Fibroblast of skin of scalp (primary cell): ENCODE results near the gene GSTCD.
"Not testable (repeated sequence)": the region's sequence is repeated elsewhere in the genome, so short reads cannot be mapped to it uniquely, and the experiment has no call there.

ENCODE experiments used
- DNase-seq: peaks from one replicate; pipeline ENCODE4 v3.0.0-alpha.2; 2013

Gene GSTCD

DNA sequence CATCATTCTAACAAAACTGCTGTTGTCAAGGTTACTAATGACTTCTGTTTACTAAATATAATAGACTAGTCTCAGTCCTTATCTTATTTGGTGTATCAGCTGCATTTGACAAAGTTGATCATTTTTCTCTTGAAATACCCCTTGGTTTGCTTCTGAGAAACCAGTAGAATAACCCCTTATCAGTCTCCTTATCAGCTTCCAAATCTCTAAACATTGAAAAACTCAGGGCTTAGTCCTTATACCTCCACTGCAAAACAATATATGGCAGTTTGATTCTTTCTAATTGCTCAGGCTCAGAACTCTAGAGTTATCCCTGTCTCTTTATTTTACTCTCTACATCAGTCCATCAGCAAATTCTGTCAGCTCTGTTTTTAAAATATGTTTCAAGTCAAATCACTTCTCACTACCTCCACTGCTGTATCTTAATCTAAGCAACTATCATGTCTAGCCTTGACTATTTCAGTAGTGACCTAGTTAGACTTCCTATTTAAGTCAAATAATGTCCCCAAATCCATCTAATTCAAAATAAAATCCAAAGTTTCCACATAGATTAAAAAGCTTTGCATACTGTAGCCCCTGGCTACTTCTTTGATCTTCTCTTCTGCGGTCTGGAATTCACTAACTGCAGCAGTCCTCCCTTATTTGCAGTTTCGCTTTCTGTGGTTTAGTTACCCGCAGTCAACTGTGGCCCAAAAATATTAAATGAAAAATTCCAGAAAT, 99.6 kb downstream of the GSTCD start:
- no peak for DNase-seq

DNA sequence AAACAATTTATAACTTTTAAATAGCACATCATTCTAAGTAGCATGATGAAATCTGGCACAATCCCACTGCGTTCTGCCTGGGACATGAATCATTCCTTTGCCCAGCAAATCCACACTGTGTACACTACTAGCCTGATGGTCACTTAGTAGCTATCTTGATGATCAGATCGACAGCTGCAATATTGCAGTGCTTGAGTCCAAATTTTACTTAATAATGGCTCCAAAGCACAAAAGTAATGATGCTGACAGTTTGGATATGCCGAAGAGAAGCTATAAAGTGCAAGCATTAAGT, 100.1 kb downstream of the GSTCD start:
- DNase-seq, result peak; percentile 92

DNA sequence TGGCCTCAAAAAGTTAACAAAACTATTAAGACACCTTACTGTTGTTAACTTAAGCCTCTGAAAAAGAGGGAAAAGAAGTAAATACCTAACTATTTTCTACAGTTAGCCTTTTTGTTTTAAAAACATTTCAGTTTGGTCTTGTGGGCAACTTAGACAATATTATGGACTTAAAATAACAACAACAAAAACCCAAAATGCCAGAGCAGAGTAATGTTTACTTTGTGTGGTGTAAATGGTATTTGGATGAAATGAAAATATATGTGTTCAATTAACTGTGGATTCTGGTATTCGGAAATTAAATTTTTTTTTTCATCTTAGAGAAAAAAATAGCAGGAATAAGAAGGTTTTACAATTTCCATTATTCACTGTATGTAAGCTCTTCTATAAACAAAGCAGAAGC, 107.1 kb downstream of the GSTCD start:
- DNase-seq, result peak; percentile 52

DNA sequence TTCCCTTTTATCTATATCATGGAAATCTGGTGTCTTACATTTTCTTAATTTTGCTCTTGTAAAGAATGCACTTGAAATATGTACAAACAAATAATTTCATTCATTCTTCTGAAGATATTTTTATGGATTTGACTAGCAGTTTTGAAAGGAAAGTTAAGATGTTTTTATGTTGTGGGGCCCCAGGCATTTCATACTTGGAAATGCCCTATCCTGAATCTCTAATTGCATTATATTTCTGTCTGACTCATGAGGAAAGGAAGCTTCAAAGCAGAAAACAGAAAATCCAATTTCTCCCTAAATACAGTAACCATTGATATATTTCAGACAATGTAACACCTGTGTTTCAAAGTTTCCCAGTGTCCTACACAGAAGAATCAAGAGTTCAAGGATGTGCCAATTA, 113.5 kb downstream of the GSTCD start:
- no peak for DNase-seq

DNA sequence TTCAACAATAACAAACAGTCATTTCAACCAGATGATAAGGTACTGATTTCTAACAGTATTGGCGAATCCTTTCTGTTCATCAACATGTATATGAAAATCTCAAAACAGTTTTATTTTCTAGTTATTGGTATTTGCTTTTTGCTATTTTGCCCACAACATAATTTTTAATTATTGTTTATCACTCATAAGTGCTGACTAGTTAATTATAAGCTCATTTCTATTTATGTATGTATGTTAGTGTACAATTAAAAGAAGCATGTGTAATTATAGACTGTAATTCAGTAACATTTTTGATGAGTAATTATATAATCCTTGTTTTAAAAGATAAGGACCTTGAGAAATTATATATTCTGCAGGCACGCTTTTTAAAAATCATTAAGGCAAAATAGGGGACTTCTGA, 119.5 kb downstream of the GSTCD start:
- no peak for DNase-seq

DNA sequence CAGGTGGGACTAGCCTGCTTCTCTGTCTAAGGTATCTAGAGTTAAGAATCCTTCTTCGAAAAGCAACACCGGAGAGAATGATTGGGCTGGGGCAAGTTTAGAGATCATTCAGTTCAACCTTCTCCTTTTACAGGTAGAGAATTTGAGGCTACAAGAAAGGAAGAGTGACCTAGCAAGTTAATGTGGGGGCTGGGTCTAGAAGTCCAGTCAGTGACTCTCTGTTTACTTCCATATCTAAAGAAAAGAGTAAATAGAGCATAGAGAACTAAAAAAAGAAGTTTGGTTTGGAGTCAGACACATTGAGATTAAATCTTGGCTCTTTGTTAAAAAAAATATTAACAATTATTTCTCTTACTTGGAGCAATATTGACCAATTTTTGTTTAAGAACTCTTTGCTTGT, 122.6 kb downstream of the GSTCD start:
- no peak for DNase-seq

DNA sequence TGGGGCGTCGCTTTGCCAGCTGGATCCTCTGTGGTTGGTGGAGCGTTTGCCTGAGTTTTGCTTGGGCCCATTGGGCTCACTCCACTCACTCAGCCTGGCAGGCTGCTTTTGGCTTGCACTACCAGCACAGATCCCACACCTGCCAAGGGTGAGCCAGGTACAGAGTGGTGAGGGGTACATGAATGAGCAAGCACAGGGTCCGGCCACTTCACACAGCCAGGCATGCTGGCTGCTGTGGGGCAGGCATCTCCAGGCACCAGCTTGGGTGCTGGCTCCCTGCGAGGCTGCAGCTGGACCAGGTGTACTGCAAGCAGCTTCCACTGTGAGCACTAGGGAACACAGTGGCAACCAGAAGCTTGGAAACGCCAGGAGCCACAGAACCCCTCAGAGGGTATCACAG, 126.6 kb downstream of the GSTCD start:
- DNase-seq, result no peak

DNA sequence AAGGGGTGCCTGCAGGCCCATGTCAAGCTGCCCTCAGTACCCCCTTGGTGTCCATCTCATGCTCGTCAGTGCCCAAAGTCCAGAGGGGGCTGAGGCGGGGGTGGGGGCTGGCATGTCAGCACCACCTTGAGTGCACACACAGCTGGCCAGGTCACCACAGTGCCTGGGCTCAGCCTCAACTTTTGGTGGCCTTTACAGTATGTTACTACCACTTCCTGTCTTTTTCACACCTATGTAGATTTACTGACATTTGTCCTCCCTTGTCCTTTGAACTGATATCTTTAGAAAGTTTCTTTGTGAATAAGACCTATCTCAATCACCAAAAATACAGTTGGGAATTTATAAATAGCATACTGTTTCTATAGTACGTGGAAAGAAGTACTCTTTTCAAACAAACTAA, 128.0 kb downstream of the GSTCD start:
- DNase-seq, result no peak

DNA sequence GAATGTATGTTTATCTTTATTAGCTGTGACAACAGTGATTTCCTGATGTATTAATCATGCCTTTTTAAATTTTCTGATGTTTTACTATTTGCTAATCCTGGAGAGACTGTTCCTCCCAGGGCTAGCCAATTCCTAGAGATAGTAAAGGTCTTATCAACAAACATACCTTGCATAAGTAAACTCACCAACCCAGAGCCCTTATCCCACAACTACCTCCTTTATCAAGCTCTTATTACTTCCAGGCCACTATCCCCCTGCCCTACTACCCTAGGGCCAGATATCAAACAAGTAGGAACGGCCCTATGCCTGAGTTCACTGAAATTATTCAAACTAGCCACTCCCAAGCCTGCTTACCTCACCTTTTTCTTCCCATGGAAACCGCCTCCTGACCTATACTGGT, 128.5 kb downstream of the GSTCD start:
- no peak for DNase-seq

DNA sequence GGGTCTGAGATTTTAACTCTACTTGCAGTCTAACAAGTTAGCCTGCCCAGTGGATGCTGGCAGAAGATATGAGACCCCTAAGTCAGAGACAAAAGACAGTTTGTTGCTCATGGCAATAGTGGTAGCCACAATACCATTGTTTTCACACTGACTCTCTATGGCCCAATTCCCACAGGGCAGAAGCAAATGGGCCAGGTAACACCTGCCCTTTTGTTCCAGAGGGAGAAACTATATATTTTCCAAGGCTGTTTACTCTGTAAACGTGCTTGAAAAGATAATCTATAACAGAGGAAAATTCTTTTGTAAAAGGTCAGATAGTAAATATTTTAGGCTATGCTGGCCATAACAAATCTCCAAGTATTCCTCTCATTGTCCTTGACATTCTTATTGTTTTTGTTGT, 129.5 kb downstream of the GSTCD start:
- no peak for DNase-seq

DNA sequence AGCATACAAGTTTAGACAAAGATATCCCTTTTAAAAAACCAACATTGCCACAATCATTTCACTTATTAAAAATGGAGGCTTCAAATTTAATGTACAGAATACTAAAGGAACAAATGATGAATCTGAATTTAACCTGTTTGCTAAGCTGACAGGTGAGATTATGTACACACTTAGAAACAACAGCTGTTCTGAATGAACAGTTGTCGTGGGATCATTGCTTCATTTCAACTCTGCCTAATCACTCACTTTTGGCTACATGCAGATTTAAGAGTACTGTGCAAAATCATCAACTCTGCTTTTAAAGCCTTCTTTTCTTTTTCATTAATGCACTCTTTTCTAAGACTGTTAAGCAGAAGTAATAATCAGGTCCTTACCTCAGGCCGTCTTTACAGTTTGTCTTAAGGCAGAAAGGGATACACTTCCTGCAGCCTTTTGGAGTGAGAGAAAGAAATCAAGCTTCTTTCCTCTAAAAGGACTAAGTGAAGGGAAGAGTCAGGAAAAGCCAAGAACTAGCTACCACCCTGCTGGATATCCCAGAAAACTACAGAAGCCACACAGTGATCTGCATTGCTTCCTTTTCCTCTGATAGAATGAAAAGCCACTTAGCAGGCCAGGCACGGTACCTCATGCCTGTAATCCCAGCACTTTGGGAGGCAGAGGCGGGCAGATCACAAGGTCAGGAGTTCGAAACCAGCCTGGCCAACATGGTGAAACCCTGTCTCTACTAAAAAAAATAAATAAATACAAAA, 132.0 kb downstream of the GSTCD start:
- DNase-seq, result no peak

DNA sequence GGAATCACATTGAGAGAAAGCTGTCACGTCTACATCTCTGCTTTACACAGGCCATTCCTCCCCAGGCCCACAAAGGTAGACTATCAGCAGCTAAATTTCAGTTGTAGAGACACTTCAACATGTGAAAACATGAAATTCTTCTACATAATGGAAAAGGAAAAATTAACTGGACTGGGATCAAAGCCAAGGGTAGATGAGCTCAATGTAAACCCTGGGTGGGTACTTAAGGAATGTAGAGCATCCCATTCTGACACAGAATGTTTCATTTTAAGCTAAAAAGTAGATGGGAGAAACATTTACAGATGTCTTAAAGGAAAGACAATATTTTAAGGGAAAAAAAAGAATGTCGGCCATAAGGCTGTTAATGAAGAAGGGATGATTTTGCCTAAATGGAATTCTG, 135.4 kb downstream of the GSTCD start:
- peak; percentile 72 for DNase-seq

DNA sequence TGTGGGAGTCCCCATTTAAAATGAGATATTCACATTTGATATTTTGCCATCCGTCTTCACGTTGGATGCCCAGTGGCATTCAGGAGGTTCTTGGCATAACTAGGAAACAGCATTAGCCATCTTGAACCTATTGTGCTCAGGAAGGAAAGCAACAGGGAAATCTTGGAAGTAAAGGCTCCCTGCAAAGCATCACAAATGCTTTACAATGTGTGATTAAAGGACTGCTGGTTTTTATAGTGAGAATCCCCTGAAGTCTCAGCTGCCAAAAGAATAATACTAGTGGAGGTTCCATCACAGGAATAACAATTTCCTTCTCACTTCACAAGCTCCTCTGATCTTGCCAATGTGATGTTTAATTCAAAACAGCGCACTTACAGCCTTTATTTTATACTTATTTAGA, 137.0 kb downstream of the GSTCD start:
- DNase-seq, result no peak

DNA sequence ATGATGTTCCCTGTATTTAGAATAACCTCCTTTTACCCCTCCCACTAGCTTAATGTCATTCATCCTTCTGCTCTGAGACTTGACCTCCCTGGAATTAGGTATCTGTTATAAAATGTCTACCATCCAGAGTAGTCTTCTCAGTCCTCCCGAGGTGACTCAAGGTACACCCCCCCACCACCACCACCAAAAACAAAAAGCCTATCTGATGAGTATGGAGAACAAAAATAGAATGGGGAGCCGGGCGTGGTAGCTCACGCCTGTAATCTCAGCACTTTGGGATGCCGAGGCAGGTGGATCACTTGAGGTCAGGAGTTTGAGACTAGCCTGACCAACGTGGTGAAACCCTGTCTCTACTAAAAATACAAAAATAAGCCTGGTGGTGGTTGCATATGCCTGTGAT, 139.8 kb downstream of the GSTCD start:
- DNase-seq, result not testable (repeated sequence)

DNA sequence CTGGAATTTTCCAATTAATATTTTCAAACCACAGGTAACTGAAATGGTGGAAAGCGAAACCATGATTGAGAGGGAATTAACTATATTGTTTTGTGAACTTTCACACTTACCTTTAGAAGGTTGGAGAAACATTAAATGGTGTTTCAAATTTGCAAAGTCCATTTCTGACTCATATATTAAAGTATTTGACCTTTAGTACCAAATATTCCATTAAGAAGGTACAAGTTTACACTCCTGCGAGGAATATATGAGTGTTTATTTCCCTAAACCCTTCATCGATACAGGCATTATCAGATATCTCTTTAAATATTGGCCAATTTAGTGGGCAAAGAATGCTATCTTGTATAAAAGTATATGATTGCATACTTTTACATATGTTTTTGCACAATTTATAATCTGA, 142.6 kb downstream of the GSTCD start:
- no peak for DNase-seq

DNA sequence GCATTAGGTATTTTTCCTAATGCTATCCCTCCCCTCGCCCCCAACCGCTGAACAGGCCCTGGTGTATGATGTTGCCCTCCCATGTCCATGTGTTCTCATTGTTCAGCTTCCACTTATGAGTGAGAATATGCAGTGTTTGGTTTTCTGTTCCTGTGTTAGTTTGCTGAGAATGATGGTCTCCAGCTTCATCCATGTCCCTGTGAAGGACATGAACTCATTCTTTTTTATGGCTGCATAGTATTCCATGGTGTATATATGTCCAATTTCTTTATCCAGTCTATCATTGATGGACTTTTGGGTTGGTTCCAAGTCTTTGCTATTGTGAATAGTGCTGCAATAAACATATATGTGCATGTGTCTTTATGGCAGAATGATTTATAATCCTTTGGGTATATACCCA, 143.6 kb downstream of the GSTCD start:
- not testable (repeated sequence) for DNase-seq

DNA sequence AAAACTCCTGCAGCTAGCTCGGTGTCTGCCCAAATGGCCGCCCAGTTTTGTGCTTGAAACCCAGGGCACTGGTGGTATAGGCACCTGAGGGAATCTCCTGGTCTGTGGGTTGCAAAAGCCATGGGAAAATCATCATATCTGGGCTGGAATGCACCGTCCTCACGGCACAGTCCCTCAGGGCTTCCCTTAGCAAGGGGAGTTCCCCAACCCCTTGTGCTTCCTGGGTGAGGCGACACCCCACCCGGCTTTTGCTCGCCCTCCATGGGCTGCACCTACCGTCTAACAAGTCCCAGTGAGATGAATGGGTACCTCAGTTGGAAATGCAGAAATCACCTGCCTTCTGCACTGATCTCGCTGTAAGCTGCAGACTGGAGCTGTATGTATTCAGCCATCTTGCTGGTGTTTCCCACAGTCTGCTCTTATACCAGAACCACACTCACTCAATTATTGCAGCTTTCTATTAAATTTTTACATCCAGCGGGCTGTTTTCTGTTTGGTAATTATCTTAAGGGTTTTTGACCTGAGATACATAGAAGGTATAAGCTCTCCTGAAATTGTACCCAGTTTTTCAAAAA, 150.0 kb downstream of the GSTCD start:
- DNase-seq, result no peak

DNA sequence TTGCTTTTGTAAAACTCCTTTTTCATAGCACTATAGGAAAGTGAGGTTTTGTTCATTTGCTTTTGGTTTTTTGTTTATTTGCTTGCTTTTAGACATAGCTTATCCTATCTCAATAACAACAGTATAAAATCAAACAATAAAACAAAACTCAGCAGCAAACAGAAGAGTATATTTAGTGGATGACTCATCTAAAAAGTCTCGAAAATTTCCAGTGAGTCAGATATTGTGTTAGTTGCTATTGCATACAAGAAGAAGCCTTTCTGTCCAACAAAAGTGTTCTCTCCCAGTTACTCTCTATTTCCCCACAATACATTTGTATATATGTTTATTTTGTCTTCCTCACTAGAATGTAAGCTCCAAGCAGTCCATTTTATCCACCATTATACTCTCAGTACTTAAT, 150.6 kb downstream of the GSTCD start:
- peak; percentile 63 for DNase-seq

DNA sequence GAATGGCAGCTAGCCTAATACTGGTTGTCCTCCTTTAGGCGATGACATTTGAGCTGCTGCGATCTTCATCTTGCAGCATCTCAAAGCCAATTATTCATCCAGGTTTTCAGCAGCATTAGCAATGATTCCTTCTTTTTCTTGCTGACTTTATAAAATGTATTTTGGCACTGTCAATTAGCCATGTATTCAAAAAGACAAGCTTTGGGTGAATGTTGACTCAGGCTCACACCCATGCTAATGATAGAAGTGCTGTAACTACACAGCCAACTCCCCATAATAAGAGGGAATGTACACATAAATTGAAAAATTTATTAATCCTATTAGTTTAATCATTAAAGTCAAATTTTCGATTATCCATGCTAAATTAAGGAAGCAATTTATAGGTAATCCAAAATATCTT, 162.4 kb downstream of the GSTCD start:
- DNase-seq, result no peak

DNA sequence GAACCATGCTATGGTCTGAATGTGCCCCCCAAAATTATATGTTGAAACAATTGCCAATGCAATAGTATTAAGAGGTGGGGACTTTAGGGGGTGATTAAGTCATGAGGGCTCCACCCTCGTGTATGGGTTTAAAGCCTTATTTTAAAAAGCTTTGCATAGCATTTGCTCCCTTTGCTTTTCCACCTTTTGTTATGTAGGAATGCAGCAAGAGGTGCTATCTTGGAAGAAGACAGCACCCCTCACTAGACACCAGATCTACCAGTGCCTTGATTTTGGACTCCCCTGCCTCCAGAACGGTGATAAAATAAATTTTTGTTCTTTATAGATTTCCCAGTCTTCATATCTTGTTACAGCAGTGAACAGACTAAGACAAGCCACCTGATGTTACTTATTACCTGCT, 163.4 kb downstream of the GSTCD start:
- DNase-seq, result no peak

DNA sequence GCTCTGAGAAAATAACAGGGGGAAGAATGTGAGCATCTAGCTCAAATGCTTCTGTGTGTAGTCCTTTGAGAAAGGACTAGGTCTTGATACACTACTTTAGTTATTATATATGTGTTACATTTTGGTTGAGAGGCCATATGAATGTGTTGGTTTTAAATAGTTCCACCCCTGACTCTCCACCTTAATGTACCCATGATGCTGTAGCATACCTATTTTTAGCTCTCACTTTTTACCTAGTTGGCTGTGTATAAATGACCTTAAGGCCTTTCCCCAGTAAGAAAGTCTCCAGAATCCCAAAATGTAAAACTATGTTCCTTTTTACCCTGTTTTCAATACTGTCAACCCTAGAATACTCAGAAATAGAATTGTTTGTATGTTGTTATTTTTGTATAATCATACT, 166.6 kb downstream of the GSTCD start:
- no peak for DNase-seq

DNA sequence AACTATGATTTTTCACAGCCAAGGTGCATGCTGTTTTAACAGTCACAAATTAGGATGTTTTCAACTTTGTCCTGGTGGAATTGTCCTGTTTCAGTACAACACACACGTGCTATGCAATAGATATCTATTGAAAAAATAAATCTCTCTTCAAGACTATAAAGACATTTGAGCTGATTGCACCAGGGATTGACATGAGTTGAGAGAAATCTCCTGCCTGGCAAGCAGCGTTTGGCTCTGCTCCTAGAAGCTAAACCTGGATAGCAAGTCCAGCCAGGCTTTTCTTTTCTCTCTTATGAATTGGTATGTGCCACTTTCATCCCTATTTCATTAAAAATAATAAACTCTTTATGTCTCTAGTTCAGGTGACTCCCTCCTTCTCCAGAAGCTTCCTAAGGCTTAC, 170.1 kb downstream of the GSTCD start:
- DNase-seq, result no peak

DNA sequence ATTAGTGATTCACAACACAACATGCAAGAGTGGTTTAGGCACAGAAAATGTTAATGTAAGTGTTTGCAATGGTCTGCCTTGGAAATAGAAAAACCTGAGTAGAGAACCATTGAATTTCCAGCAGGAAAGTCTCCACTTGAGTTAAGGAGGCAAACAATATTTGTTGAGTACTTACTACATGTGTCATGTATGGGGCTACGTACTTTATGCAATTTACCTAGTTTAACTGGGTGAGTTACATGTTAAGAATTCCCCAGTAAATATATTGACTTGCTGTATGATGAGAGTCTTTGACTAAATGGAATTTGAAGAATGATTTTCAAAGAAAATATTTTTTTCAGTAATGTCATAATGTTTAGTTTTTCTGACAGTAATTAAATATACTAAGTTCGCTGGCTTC, 178.9 kb downstream of the GSTCD start:
- no peak for DNase-seq
